HUES6 (cell line): Measurements from ENCODE around the gene WASHC1.
"Not testable (repeated sequence)": the region's sequence is repeated elsewhere in the genome, so short reads cannot be mapped to it uniquely, and the experiment has no call there.

ENCODE experiments used
- H3K27ac ChIP-seq: 2 replicates; pipeline ENCODE4 v1.7.0; 2013; ENCODE audit warnings: low read depth, mild to moderate bottlenecking, low read length, inconsistent platforms
- H3K27me3 ChIP-seq: 2 replicates; pipeline ENCODE4 v1.6.1; 2013; ENCODE audit warnings: low read length; ENCODE audit not compliant: control insufficient read depth, insufficient read depth
- H3K36me3 ChIP-seq: 2 replicates; pipeline ENCODE4 v1.6.1; 2013; ENCODE audit warnings: low read length; ENCODE audit not compliant: control insufficient read depth, insufficient read depth
- H3K4me1 ChIP-seq: 2 replicates; pipeline ENCODE4 v1.6.1; 2013; ENCODE audit warnings: low read length; ENCODE audit not compliant: control insufficient read depth, insufficient read depth
- H3K4me3 ChIP-seq: 2 replicates; pipeline ENCODE4 v1.5.1; 2013; ENCODE audit warnings: low read depth, low read length
- H3K9ac ChIP-seq: one replicate; pipeline ENCODE4 v1.6.1; 2013; ENCODE audit warnings: mild to moderate bottlenecking, low read length
- H3K9me3 ChIP-seq: 2 replicates; pipeline ENCODE4 v1.6.1; 2013; ENCODE audit warnings: low read depth, low read length; ENCODE audit not compliant: control insufficient read depth, insufficient read depth

Gene WASHC1

DNA sequence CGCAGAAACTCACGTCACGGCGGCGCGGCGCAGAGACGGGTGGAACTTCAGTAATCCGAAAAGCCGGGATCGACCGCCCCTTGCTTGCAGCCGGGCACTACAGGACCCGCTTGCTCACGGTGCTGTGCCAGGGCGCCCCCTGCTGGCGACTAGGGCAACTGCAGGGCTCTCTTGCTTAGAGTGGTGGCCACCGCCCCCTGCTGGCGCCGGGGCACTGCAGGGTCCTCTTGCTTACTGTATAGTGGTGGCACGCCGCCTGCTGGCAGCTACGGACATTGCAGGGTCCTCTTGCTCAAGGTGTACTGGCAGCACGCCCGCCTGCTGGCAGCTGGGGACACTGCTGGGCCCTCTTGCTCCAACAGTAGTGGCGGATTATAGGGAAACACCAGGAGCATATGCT, 18.1 kb downstream of the WASHC1 start:
- H3K27me3 ChIP-seq, H3K27ac ChIP-seq, H3K36me3 ChIP-seq, H3K4me1 ChIP-seq, H3K9me3 ChIP-seq, H3K9ac ChIP-seq, H3K4me3 ChIP-seq: not testable (repeated sequence)

DNA sequence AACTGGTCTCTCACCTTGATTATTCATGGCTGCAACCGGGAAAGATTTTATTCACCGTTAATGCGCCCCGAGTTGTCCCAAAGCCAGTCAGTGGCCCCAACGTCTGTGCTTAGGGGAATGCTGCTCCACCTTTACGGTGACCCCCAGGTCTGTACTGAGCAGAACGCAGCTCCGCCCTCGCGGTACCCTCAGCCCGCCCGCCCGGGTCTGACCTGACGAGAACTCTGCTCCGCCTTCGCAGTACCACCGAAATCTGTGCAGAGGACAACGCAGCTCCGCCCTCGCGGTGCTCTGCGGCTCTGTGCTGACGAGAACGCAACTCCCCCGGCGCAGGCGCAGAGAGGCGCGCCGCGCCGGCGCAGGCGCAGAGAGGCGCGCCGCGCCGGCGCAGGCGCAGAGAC, 18.6 kb downstream of the WASHC1 start:
- H3K27ac ChIP-seq, H3K9ac ChIP-seq, H3K9me3 ChIP-seq, H3K4me1 ChIP-seq, H3K4me3 ChIP-seq, H3K36me3 ChIP-seq, H3K27me3 ChIP-seq: not testable (repeated sequence)

DNA sequence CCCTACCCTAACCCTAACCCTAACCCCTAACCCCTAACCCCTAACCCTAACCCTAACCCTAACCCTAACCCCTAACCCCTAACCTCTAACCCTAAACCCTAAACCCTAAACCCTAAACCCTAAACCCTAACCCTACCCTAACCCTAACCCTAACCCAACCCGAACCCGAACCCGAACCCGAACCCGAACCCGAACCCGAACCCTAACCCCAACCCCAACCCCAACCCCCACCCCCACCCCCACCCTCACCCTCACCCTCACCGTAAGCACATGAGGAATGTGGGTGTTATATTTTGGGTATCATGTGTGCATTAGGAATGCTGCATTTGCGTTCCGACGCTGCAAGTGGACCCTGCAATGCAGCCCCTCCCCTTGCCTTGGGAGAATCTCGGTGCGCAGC, 19.0 kb downstream of the WASHC1 start:
- not testable (repeated sequence) for H3K27ac ChIP-seq, H3K9me3 ChIP-seq, H3K27me3 ChIP-seq, H3K36me3 ChIP-seq, H3K9ac ChIP-seq, H3K4me3 ChIP-seq, H3K4me1 ChIP-seq
